HL-60 (cell line): ENCODE data around the gene GFOD2.

ENCODE experiments used
- DNase-seq, 2 experiments: peaks; one replicate each; pipeline ENCODE4 v3.0.0-alpha.2; 2010 to 2020; ENCODE audit warnings: low read depth in 1 of 2, low spot score in 1 of 2
- H3K27ac ChIP-seq: fragments of 250-450 bp; sonication (Bioruptor Pico); replicated peaks from 2 replicates; pipeline ENCODE4 v1.5.1; 2020; ENCODE audit warnings: mild to moderate bottlenecking, moderate library complexity
- H3K27me3 ChIP-seq: fragments of 250-450 bp; sonication (Bioruptor Pico); 2 replicates; pipeline ENCODE4 v1.5.1; 2021; ENCODE audit warnings: mild to moderate bottlenecking, moderate library complexity; ENCODE audit not compliant: insufficient read depth, poor library complexity, severe bottlenecking
- H3K4me3 ChIP-seq: replicated peaks from 2 replicates; pipeline ENCODE4 v1.5.1; 2011; ENCODE audit warnings: mild to moderate bottlenecking, control low read depth, low read length; ENCODE audit not compliant: insufficient read depth
- GABPA ChIP-seq: IDR thresholded peaks from 2 replicates; pipeline ENCODE4 v1.6.1; 2012; ENCODE audit warnings: low read depth
- POLR2AphosphoS5 ChIP-seq: IDR thresholded peaks from 2 replicates; pipeline ENCODE4 v1.6.1; 2012; ENCODE audit warnings: low read depth
- SPI1 ChIP-seq: IDR thresholded peaks from 2 replicates; pipeline ENCODE4 v1.6.1; 2012; ENCODE audit warnings: low read depth, mild to moderate bottlenecking, borderline replicate concordance
- TF ChIP-seq, protein P1 (sequence below): IDR thresholded peaks from one replicate; pipeline ENCODE4 v1.5.1; 2011; ENCODE audit warnings: low read length, control low read depth, inconsistent platforms; ENCODE audit not compliant: insufficient read depth
- TF ChIP-seq, protein P2 (sequence below): IDR thresholded peaks from 2 replicates; pipeline ENCODE4 v1.6.1; 2012; ENCODE audit warnings: low read depth; ENCODE audit not compliant: insufficient replicate concordance

Gene GFOD2

DNA sequence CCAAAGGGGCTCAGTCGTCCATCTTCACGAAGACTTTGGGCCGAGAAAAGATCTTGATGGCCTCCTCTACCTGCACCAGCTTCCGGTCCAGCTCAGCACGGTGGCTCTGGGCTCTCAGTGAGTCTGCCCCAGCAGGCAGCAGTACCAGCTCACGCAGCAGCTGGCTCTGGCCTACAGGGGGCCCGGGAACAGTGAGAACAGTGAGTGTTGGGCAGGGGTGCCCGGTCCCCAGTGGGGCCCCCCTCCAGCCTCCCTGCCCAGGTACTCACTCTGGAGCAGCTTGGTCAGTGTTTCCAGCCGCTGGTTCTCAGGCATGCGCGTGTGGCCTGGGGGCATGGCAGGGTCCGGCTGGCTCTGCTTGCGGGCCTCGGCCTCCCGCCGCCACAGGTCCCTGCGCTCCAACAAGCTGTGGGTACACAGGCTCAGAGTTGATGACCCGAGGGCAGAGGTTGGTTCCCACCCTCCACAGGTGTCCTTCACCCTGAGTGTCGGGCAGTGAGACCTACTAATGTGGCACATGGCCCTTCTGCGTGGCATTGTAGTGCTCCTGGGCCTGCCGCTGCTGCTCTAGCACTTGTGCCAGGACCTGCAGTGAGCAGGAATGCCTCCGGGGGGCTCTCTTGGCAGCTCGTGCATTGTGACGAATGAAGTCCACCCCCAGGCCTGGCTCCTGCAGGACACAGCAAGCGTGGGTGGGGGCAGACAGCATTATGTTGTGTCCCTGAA, 55.8 kb downstream of the GFOD2 start:
- Histone ChIP-seq H3K27me3 (no peaks in the 10 kb centered on the region), H3K4me3 (no peak overlapping the region), H3K27ac (no peak overlapping the region)
- TF ChIP-seq, protein P1, sequence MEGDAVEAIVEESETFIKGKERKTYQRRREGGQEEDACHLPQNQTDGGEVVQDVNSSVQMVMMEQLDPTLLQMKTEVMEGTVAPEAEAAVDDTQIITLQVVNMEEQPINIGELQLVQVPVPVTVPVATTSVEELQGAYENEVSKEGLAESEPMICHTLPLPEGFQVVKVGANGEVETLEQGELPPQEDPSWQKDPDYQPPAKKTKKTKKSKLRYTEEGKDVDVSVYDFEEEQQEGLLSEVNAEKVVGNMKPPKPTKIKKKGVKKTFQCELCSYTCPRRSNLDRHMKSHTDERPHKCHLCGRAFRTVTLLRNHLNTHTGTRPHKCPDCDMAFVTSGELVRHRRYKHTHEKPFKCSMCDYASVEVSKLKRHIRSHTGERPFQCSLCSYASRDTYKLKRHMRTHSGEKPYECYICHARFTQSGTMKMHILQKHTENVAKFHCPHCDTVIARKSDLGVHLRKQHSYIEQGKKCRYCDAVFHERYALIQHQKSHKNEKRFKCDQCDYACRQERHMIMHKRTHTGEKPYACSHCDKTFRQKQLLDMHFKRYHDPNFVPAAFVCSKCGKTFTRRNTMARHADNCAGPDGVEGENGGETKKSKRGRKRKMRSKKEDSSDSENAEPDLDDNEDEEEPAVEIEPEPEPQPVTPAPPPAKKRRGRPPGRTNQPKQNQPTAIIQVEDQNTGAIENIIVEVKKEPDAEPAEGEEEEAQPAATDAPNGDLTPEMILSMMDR, result peak; percentile 29
- no peak for TF ChIP-seq SPI1
- TF ChIP-seq, protein P2, sequence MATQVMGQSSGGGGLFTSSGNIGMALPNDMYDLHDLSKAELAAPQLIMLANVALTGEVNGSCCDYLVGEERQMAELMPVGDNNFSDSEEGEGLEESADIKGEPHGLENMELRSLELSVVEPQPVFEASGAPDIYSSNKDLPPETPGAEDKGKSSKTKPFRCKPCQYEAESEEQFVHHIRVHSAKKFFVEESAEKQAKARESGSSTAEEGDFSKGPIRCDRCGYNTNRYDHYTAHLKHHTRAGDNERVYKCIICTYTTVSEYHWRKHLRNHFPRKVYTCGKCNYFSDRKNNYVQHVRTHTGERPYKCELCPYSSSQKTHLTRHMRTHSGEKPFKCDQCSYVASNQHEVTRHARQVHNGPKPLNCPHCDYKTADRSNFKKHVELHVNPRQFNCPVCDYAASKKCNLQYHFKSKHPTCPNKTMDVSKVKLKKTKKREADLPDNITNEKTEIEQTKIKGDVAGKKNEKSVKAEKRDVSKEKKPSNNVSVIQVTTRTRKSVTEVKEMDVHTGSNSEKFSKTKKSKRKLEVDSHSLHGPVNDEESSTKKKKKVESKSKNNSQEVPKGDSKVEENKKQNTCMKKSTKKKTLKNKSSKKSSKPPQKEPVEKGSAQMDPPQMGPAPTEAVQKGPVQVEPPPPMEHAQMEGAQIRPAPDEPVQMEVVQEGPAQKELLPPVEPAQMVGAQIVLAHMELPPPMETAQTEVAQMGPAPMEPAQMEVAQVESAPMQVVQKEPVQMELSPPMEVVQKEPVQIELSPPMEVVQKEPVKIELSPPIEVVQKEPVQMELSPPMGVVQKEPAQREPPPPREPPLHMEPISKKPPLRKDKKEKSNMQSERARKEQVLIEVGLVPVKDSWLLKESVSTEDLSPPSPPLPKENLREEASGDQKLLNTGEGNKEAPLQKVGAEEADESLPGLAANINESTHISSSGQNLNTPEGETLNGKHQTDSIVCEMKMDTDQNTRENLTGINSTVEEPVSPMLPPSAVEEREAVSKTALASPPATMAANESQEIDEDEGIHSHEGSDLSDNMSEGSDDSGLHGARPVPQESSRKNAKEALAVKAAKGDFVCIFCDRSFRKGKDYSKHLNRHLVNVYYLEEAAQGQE, result no peak
- no peak for TF ChIP-seq POLR2AphosphoS5
- no peak for TF ChIP-seq GABPA
- DNase-seq, result peak in 1 of 2 experiments; percentile 41

DNA sequence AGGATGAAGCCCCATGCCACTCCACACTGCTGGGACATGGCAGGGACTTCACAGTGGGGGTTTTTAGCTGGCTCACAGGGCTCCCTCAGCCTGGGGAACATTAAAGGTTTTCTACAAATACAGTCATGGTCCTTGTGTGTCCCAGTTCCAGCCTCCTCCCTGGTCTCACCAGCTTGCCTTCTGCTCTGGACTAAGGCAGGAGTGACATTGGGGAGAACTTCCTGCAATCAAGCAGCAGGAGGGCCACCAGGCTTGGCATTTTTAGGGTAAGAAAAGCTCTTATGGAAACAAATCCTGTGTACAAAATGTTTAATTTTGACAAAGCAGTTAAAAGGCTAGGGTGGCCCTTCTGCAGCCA, 56.5 kb downstream of the GFOD2 start:
- TF ChIP-seq GABPA (no peak), POLR2AphosphoS5 (no peak)
- no peaks in the 10 kb centered on the region for H3K27me3 ChIP-seq
- H3K4me3 ChIP-seq, result no peak overlapping the region
- H3K27ac ChIP-seq, result no peak overlapping the region
- no peak for DNase-seq

DNA sequence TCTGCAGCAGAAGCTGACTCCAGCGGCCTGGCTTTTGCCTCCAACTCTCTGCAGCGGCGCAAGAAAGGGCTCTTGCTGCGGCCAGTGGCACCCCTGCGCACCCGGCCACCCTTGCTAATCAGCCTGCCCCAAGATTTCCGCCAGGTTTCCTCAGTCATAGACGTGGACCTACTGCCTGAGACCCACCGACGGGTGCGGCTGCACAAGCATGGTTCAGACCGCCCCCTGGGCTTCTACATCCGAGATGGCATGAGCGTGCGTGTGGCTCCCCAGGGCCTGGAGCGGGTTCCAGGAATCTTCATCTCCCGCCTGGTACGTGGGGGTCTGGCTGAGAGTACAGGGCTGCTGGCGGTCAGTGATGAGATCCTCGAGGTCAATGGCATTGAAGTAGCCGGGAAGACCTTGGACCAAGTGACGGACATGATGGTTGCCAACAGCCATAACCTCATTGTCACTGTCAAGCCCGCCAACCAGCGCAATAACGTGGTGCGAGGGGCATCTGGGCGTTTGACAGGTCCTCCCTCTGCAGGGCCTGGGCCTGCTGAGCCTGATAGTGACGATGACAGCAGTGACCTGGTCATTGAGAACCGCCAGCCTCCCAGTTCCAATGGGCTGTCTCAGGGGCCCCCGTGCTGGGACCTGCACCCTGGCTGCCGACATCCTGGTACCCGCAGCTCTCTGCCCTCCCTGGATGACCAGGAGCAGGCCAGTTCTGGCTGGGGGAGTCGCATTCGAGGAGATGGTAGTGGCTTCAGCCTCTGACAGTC, 57.0 kb downstream of the GFOD2 start:
- TF ChIP-seq, protein P2, result no peak
- TF ChIP-seq, protein P1, result no peak
- no peak for TF ChIP-seq POLR2AphosphoS5
- TF ChIP-seq GABPA, result no peak
- TF ChIP-seq SPI1, result no peak
- no peak for DNase-seq

DNA sequence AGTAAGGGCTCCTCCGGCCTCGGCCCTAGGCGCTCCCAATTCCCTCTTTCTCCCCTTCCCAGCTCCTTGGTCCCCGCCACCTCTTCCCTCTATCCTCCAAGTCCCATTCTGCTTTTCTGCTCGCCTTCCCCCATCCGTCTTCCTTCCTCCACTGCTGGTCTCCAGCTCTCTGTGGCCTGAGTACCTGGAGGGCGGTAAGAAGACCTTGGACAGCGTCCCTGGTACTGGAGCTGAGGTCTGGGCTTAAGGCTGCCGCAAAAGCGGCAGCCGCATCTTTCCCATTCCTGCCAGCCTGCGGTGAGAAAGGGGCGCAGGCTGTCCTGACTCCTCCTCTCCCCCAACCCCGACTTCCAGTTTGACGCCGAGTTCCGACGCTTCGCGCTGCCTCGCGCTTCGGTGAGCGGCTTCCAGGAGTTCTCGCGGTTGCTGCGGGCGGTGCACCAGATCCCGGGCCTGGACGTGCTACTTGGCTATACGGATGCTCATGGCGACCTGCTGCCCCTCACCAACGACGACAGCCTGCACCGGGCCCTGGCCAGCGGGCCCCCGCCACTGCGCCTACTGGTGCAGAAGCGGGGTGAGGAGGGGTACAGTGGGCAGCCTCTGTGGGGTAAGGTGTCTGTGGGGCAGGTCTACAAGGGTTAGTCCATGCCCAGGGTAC, 57.9 kb downstream of the GFOD2 start:
- TF ChIP-seq, protein P2, result peak; percentile 90
- no peak for TF ChIP-seq POLR2AphosphoS5
- Histone ChIP-seq H3K4me3 (peak overlapping the region; percentile 43), H3K27ac (no peak overlapping the region), H3K27me3 (no peaks in the 10 kb centered on the region)
- DNase-seq, result no peak

More for the DNA sequence above, 57.0 kb downstream of the GFOD2 start:
- Histone ChIP-seq H3K27me3 (no peaks in the 10 kb centered on the region), H3K4me3 (no peak overlapping the region), H3K27ac (no peak overlapping the region)
